ENCODE measurements around the gene ZNF749. TPM values are rescaled to one million over a fixed set of nuclear protein-coding genes. Genes with fewer than 3 reads are reported as not detected.
"Not testable (repeated sequence)": the region's sequence is repeated elsewhere in the genome, so short reads cannot be mapped to it uniquely, and the experiment has no call there.

The ZNF749 gene
- total RNA-seq, 1 donor from 2014 or later: 23.3 TPM

DNA sequence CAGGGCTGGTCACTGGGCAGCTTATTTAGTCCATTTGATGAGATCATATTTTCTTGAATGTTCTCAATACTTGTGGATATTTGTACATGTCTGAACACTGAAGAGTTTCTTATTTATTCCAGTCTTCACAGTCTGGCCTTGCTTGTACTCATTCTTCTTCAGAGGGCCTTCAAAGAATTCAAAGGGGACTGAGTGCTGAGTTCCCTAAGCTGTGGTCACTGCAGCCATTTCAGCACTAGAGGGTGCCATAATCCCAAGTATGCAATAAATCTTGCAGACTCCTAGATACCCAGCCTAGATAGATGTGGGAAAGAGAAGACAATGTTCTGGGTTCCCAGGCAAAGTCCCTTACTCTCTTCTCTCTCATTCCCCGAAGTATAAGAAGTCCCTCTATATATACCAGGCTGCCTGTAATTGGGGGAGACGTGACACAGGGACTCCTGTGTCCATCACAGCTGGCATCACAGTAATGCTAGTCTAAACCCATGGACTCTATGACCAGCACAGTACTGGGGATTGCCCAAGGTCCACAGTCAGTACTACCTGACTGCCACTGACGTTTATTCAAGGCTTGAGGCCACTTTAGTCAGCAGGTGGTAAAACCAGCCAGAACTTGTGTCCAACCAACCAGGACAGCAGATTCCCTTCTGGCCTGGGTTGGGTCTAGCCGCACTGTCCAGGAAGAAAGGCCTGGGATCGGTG, 30.7 kb downstream of the ZNF749 start:
- Mint-ChIP-seq H3K4me1 (ENCODE audit: low read depth, unreplicated experiment) (no peaks in the 10 kb centered on the region), H3K4me3 (ENCODE audit: unreplicated experiment) (no peak overlapping the region), H3K36me3 (ENCODE audit: unreplicated experiment) (peaks cover 43% of the 10 kb centered on the region), H3K27ac (ENCODE audit: unreplicated experiment) (no peak overlapping the region), H3K27me3 (ENCODE audit: unreplicated experiment) (no peaks in the 10 kb centered on the region), H3K9me3 (ENCODE audit: unreplicated experiment) (peaks cover 20% of the 10 kb centered on the region)
- TF ChIP-seq, protein P1, sequence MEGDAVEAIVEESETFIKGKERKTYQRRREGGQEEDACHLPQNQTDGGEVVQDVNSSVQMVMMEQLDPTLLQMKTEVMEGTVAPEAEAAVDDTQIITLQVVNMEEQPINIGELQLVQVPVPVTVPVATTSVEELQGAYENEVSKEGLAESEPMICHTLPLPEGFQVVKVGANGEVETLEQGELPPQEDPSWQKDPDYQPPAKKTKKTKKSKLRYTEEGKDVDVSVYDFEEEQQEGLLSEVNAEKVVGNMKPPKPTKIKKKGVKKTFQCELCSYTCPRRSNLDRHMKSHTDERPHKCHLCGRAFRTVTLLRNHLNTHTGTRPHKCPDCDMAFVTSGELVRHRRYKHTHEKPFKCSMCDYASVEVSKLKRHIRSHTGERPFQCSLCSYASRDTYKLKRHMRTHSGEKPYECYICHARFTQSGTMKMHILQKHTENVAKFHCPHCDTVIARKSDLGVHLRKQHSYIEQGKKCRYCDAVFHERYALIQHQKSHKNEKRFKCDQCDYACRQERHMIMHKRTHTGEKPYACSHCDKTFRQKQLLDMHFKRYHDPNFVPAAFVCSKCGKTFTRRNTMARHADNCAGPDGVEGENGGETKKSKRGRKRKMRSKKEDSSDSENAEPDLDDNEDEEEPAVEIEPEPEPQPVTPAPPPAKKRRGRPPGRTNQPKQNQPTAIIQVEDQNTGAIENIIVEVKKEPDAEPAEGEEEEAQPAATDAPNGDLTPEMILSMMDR (IDR thresholded peaks at IDR 0.05; ENCODE audit: partially characterized antibody, unreplicated experiment): no peak
- DNase-seq: peak; percentile 15

DNA sequence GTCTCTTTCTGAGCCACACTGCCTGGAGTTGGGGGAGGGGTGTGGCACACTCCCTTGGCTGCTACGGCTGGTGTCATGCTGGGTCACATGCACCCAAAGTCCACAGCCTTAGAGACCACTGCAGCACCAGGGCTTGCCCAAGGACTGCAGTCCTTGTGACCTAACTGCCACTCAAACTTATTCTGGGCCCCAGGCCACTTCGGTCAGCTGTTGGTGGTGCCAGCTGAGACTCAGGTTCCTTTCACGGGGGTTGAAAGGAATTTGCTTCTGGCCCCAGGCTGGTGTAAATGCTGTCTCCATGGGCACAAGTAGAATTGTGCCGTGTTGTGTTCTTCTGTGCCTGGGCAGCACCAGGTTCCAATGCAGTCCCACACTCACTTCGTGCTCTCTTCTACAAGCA, 31.4 kb downstream of the ZNF749 start:
- no peaks in the 10 kb centered on the region for H3K4me1 Mint-ChIP-seq (ENCODE audit: low read depth, unreplicated experiment)
- H3K27me3 Mint-ChIP-seq (ENCODE audit: unreplicated experiment): no peaks in the 10 kb centered on the region
- H3K4me3 Mint-ChIP-seq (ENCODE audit: unreplicated experiment): no peak overlapping the region
- TF ChIP-seq, protein P1 (IDR thresholded peaks at IDR 0.05; ENCODE audit: partially characterized antibody, unreplicated experiment): no peak
- peaks cover 16% of the 10 kb centered on the region for H3K9me3 Mint-ChIP-seq (ENCODE audit: unreplicated experiment)
- no peak for DNase-seq
- H3K36me3 Mint-ChIP-seq (ENCODE audit: unreplicated experiment): peaks cover 48% of the 10 kb centered on the region
- no peak overlapping the region for H3K27ac Mint-ChIP-seq (ENCODE audit: unreplicated experiment)

DNA sequence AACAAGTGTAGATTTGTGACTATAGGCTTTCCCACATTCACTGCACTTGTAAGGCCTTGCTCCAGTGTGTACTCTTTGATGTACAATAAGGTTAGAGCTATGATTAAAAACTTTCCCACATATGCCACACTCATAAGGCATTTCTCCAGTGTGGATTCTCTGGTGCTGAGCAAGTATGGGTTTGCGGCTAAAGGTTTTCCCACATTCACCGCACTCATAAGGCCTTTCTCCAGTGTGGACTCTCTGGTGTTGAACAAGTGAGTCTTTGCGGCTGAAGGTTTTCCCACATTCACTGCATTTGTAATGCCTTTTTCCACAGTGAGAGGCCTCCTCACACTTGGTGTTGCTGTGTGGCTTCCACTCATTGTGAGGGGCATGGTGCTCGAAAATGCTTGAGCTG, 38.5 kb downstream of the ZNF749 start:
- no peak for DNase-seq
- Mint-ChIP-seq H3K4me1 (ENCODE audit: low read depth, unreplicated experiment) (no peaks in the 10 kb centered on the region), H3K9me3 (ENCODE audit: unreplicated experiment) (peaks cover 49% of the 10 kb centered on the region), H3K4me3 (ENCODE audit: unreplicated experiment) (no peak overlapping the region), H3K27me3 (ENCODE audit: unreplicated experiment) (peaks cover 3% of the 10 kb centered on the region), H3K36me3 (ENCODE audit: unreplicated experiment) (peaks cover 78% of the 10 kb centered on the region), H3K27ac (ENCODE audit: unreplicated experiment) (no peak overlapping the region)
- TF ChIP-seq, protein P1 (IDR thresholded peaks at IDR 0.05; ENCODE audit: partially characterized antibody, unreplicated experiment): no peak

DNA sequence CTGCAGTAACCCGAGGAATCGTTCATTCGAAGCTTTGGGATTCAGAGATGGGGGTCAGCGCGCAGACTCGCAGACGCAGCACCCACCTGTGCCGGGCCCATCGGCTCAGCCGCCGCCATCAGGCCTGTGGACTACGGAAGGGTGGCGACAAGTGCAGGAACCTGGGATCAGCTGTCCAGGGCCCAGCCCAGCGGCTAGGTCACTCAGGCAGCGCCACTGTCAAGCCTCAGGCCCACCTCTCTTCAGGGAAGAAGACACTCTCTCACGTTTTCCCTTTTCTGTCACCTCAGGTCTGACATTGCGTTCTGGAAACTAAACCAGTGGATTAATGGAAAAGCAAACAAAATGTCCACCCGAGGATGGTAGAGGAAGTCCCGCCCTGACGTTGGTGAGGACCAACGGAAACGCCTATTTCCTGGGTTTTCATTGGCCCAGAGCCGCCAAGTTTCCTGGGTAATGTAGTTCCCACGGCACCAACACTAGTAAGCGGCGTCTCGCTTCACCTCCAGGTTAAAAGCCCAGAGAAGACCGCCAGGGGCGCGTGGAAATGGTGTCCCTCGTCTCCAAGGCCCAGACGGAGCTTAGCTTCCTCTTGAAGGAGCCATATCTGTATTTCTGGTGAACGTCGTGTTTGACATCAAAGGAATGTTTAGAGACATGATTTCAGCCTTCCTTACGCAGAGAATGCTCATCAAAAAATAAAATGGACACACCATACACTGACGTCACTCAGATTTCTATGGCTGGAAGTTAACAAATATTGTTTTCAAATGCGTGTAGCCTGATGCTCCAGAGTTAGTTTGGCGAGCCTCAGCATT, 42.3 kb downstream of the ZNF749 start, which contains the start of gene ZNF772:
TSS of gene ZNF772 (minus strand) at position 376 of the 818 bp plus-strand sequence. CDS start at position 119, 257 bp downstream.
- TF ChIP-seq, protein P1 (IDR thresholded peaks at IDR 0.05; ENCODE audit: partially characterized antibody, unreplicated experiment): peak; percentile 96
- Mint-ChIP-seq H3K36me3 (ENCODE audit: unreplicated experiment) (peaks cover 61% of the 10 kb centered on the region), H3K27ac (ENCODE audit: unreplicated experiment) (peak within 1 kb of the TSS; percentile 96), H3K4me1 (ENCODE audit: low read depth, unreplicated experiment) (no peaks in the 10 kb centered on the region), H3K9me3 (ENCODE audit: unreplicated experiment) (peaks cover 36% of the 10 kb centered on the region), H3K4me3 (ENCODE audit: unreplicated experiment) (peak within 1 kb of the TSS; percentile 99), H3K27me3 (ENCODE audit: unreplicated experiment) (peaks cover 3% of the 10 kb centered on the region)
- peak; percentile 95 for DNase-seq

DNA sequence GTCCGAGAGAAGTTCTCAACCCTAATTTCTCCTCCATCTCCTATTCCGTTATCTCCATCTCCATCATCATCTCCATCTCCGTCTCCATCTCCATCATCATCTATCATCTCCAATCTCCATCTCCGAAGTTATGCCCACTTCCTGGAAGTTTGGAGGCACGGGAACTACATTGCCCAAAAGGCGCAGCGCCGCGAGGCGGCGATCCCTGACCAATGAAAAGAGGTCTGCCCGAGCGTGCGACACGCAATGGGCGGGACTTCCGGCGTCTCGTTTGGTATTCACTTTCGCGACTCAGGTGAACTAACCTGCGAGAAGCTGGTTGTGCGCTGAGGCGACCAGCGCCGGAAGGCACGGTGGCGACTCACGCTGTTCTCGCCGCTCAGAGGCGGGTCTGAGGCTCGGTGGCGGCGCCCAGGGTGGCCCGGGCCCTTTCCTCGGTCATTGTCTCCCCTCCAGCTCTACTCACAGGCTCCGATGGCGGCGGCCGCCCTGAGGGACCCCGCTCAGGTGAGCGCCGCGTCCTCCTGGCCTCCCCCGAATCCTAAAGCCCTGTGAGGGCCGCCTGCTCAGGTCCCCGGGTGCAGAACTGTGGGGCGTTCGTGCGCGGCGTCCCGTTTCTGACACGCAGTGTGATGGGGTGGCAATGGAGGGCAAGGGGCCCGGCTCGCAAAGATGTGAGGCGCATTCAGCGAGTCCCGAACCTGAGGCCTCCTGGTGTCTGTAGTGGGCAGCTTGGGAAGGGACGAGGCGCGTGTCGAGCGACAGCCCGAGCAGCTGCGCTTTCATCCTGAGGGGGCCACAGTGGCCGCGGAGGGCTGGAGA, 52.6 kb downstream of the ZNF749 start, which contains the start of gene ZNF419:
TSS of gene ZNF419 (plus strand) at position 274 of the 822 bp plus-strand sequence. CDS start at position 475, 201 bp downstream.
- Mint-ChIP-seq H3K27ac (ENCODE audit: unreplicated experiment) (peak within 1 kb of the TSS; percentile 48), H3K36me3 (ENCODE audit: unreplicated experiment) (peaks cover 19% of the 10 kb centered on the region), H3K4me3 (ENCODE audit: unreplicated experiment) (peak within 1 kb of the TSS; percentile 93)
- H3K27me3 Mint-ChIP-seq (ENCODE audit: unreplicated experiment); H3K9me3 Mint-ChIP-seq (ENCODE audit: unreplicated experiment); H3K4me1 Mint-ChIP-seq (ENCODE audit: low read depth, unreplicated experiment): not testable (repeated sequence)
- peak; percentile 91 for DNase-seq

DNA sequence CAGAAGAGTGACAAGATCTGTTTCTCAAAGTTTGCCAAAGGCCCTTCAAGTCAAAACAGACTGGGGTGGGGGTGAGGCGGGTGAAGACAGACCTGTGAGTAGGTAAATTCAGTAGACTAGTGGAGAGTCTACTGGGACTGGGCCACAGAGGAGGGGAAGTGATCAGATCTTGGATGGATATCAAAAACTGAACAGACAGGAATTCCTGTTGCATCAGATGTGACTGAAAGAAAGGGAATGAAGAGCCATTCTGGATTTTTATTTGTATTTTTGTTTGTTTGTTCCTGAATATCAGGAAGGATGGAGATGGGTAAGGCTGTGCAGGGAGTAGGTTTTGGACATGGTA, 53.1 kb downstream of the ZNF749 start:
- peak overlapping the region; percentile 93 for H3K4me3 Mint-ChIP-seq (ENCODE audit: unreplicated experiment)
- H3K9me3 Mint-ChIP-seq (ENCODE audit: unreplicated experiment); H3K4me1 Mint-ChIP-seq (ENCODE audit: low read depth, unreplicated experiment); DNase-seq; H3K27me3 Mint-ChIP-seq (ENCODE audit: unreplicated experiment); H3K27ac Mint-ChIP-seq (ENCODE audit: unreplicated experiment): not testable (repeated sequence)
- H3K36me3 Mint-ChIP-seq (ENCODE audit: unreplicated experiment): peaks cover 22% of the 10 kb centered on the region

All from glutamatergic neuron (in vitro differentiated cells).